Measurements from ENCODE around the gene GNPTG. TPM values are rescaled to one million over a fixed set of nuclear protein-coding genes. Genes with fewer than 3 reads are reported as not detected.
A peak's percentile ranks its signal among the peaks of the same experiment; 100 is the strongest.

Gene GNPTG
- total and polyA plus RNA-seq, 2 of the 8 experiments (the other 6 are each of a cell fraction or from before 2014, with no cell fraction given): 26.2 to 51.2 TPM

- Histone ChIP-seq H3K79me2 (ENCODE audit: control insufficient read depth in 1 of 2, insufficient read depth in 2 of 2, low read length in 2 of 2) (no peaks in the 10 kb centered on the region), H3K79me1 (ENCODE audit: low read depth, low read length) (no peaks in the 10 kb centered on the region), H3K27me3 (replicated peaks in 1 of 4; ENCODE audit: control insufficient read depth in 3 of 4, extremely low read depth in 1 of 4, insufficient read depth in 3 of 4, low read length in 3 of 4) (peaks cover 0 to 7% (median 0%) of the 10 kb centered on the region in 4 experiments; a peak in 3 of 7 replicates), H3K23me2 (ENCODE audit: low read depth, low read length) (peaks cover 4% of the 10 kb centered on the region; the same call in 1 of the 2 replicates), H2BK20ac (ENCODE audit: low read length) (no peak overlapping the region), H2BK5ac (ENCODE audit: low read depth, low read length) (no peak overlapping the region), H2BK15ac (ENCODE audit: low read length) (no peak overlapping the region), H4K20me1 (replicated peaks in 1 of 2; ENCODE audit: control insufficient read depth in 1 of 2, insufficient read depth in 2 of 2, low read length in 2 of 2) (peaks cover 0 to 12% of the 10 kb centered on the region in 2 experiments), H2AK5ac (ENCODE audit: low read depth, low read length) (no peak overlapping the region), H2AFZ (ENCODE audit: low read length) (no peak overlapping the region), H4K8ac (ENCODE audit: extremely low read depth, insufficient read depth, low read length) (no peak overlapping the region), H3K56ac (replicated peaks; ENCODE audit: insufficient read length, low read depth, low read length) (no peak overlapping the region), H3K14ac (ENCODE audit: insufficient read length) (no peak overlapping the region), H4K5ac (ENCODE audit: insufficient read length, low read depth, low read length) (no peak overlapping the region), H3K9me3 (ENCODE audit: insufficient read depth in 2 of 2, low read depth in 1 of 2, low read length in 1 of 2) (no peaks in the 10 kb centered on the region), H3K18ac (ENCODE audit: extremely low read depth, low read length) (no peak overlapping the region), H3K9ac (replicated peaks in 1 of 4; ENCODE audit: extremely low read depth in 1 of 4, low read depth in 3 of 4, low read length in 3 of 4) (no peak overlapping the region), H2BK12ac (ENCODE audit: low read depth, low read length) (no peak overlapping the region), H3K27ac (ENCODE audit: low read depth, low read length) (no peak overlapping the region), H3K4ac (replicated peaks; ENCODE audit: insufficient read length, low read depth, low read length) (no peak overlapping the region), H3K4me3 (ENCODE audit: extremely low read depth in 1 of 4, insufficient read depth in 2 of 4, low read depth in 3 of 4, low read length in 4 of 4) (peak overlapping the region; percentile 32 to 59 (median 41); a peak in 6 of 8 replicates), H3K36me3 (ENCODE audit: control insufficient read depth in 2 of 4, insufficient read depth in 4 of 4, low read length in 3 of 4) (peaks cover 0 to 9% (median 0%) of the 10 kb centered on the region in 4 experiments; a peak in 2 of 8 replicates), H3K4me1 (replicated peaks in 1 of 4; ENCODE audit: control insufficient read depth in 3 of 4, insufficient read depth in 4 of 4, low read length in 3 of 4) (peaks cover 0 to 12% (median 3%) of the 10 kb centered on the region in 4 experiments; a peak in 4 of 7 replicates), H4K91ac (replicated peaks; ENCODE audit: insufficient read length, low read length) (no peak overlapping the region), H3K23ac (ENCODE audit: insufficient read length) (no peak overlapping the region), H2BK120ac (replicated peaks; ENCODE audit: low read depth, low read length) (no peak overlapping the region), H3K4me2 (ENCODE audit: insufficient read depth in 1 of 2, low read depth in 2 of 2, low read length in 2 of 2) (peak overlapping the region; percentile 65 to 86)
- FAIRE-seq: no peak
- ChIA-PET POLR2A (ENCODE audit: partially characterized antibody) (interaction anchor here (1.4 to 2.1 kb wide), 3 partner anchors 12 to 34 kb away, joined by 5 to 7 read pairs (median 7); no protein-coding TSS in a partner anchor), CTCF (ENCODE audit: partially characterized antibody) (interaction anchor here (0.5 to 11.1 kb wide), 7 partner anchors 12 to 43 kb away, joined by 3 to 52 read pairs (median 5); partner anchors contain the start of gene BAIAP3)
- 49% methylated on average over 36 of the region's 44 CpGs; no CpG with 5 or more reads in 1 of the 2 experiments for WGBS, 2 experiments (ENCODE audit: extremely low coverage in 1 of 2, insufficient coverage in 1 of 2, insufficient read length in 1 of 2, insufficient replicate concordance in 2 of 2, low coverage in 1 of 2, low lambda C conversion rate in 2 of 2, missing lambda C conversion rate in 1 of 2)
- DNase-seq (ENCODE audit: low read depth in 1 of 2, low spot score in 2 of 2): no peak
- no peak for TF ChIP-seq BACH1 (IDR thresholded peaks at IDR 0.05; ENCODE audit: low read length)
- no peak for TF ChIP-seq SP1 (IDR thresholded peaks at IDR 0.05; ENCODE audit: low read depth, low read length)
- no peak for TF ChIP-seq KDM4A (IDR thresholded peaks at IDR 0.05; ENCODE audit: low read depth, low read length, severe bottlenecking)
- no peak for TF ChIP-seq FOSL1 (IDR thresholded peaks at IDR 0.05; ENCODE audit: insufficient read depth, low read depth, low read length)
- no peak for TF ChIP-seq ATF2 (IDR thresholded peaks at IDR 0.05; ENCODE audit: low read length)
- no peak for TF ChIP-seq EZH2 (IDR thresholded peaks at IDR 0.05; ENCODE audit: low read depth, low read length, severe bottlenecking)
- TF ChIP-seq JUND (IDR thresholded peaks at IDR 0.05; ENCODE audit: low read length): no peak
These were observed 8.1 kb upstream of the GNPTG start for GRCh38 chr16:1343428-1344242.
